Measurements from ENCODE around the gene PDE4D. TPM values are rescaled to one million over a fixed set of nuclear protein-coding genes. Genes with fewer than 3 reads are reported as not detected.

PDE4D gene
- total and polyA plus RNA-seq, 12 donors = 1.2 to 18.9 (median 2.1) TPM

GRCh38 chr5:58937031-58937681 is 956.4 kb downstream of the PDE4D start:
- no peak for DNase-seq
- no peaks in the 10 kb centered on the region for H3K36me3 ChIP-seq (replicated peaks in 1 of 2)
- H3K4me1 ChIP-seq (replicated peaks in 1 of 2) = no peaks in the 10 kb centered on the region
- no peak overlapping the region for H3K27ac ChIP-seq
- no peaks in the 10 kb centered on the region for H3K27me3 ChIP-seq
- 88 to 95% (median 92%) methylated on average over 11 to 14 of the region's 19 CpGs for WGBS, 4 donors
- TF ChIP-seq CTCF (IDR thresholded peaks at IDR 0.05) = no peak
- no peak for TF ChIP-seq POLR2A (IDR thresholded peaks at IDR 0.05)
- intact Hi-C loops (cut with DNase I) = no loop called here
- H3K4me3 ChIP-seq = no peak overlapping the region
- no peaks in the 10 kb centered on the region for H3K9me3 ChIP-seq (replicated peaks in 1 of 3)

- intact Hi-C loops (cut with DNase I) = no loop called here
- Histone ChIP-seq H3K27me3 (no peaks in the 10 kb centered on the region), H3K36me3 (replicated peaks in 1 of 2) (no peaks in the 10 kb centered on the region), H3K9me3 (replicated peaks in 1 of 3) (no peaks in the 10 kb centered on the region), H3K4me1 (replicated peaks in 1 of 2) (no peaks in the 10 kb centered on the region), H3K27ac (no peak overlapping the region), H3K4me3 (no peak overlapping the region)
- WGBS, 4 donors = 52 to 82% (median 58%) methylated on average over 3 of the region's 3 CpGs
- TF ChIP-seq CTCF (IDR thresholded peaks at IDR 0.05) = no peak
- no peak for TF ChIP-seq POLR2A (IDR thresholded peaks at IDR 0.05)
- no peak for DNase-seq
Measured at GRCh38 chr5:58934629-58935097, 958.9 kb downstream of the PDE4D start.

GRCh38 chr5:58933891-58934628 is 959.5 kb downstream of the PDE4D start:
- H3K27ac ChIP-seq = no peak overlapping the region
- no peak overlapping the region for H3K4me3 ChIP-seq
- no peaks in the 10 kb centered on the region for H3K4me1 ChIP-seq (replicated peaks in 1 of 2)
- intact Hi-C loops (cut with DNase I) = loop anchor here in 1 of 2 donors (2.0 kb wide), 1 partner anchor 41 kb away; no protein-coding TSS in a partner anchor
- DNase-seq = no peak
- H3K9me3 ChIP-seq (replicated peaks in 1 of 3) = no peaks in the 10 kb centered on the region
- TF ChIP-seq CTCF (IDR thresholded peaks at IDR 0.05) (no peak), POLR2A (IDR thresholded peaks at IDR 0.05) (no peak)
- H3K27me3 ChIP-seq = no peaks in the 10 kb centered on the region
- no peaks in the 10 kb centered on the region for H3K36me3 ChIP-seq (replicated peaks in 1 of 2)
- WGBS, 4 donors = 74 to 83% (median 79%) methylated on average over 6 of the region's 6 CpGs

DNA sequence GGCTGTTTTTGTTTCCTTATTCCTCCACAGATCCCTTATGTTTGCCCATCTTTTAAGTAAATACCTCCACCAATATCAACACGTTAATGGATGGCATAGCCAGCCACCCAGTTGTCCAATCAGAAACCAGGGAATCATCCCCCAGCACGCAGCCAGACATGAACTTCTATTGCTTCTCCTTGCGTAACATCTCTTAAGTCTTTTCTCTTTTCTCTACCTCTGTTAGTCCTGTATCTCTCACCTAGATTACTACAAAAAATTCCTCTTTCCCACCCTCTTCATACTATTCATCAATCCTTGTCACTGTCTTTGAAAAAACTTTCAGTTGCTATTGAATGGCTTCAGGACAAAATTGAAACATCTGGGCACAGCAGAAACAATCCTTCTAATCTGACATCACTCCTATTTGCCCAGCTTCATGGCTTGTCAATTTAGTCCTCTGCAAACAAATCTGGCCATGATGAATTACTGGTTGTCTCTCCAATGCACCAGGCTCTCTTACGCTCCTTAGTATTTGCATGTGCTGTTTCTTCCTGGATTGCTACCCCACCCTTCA is 961.4 kb downstream of the PDE4D start:
- no peak for DNase-seq
- Histone ChIP-seq H3K9me3 (replicated peaks in 1 of 3) (no peaks in the 10 kb centered on the region), H3K4me1 (replicated peaks in 1 of 2) (no peaks in the 10 kb centered on the region), H3K36me3 (replicated peaks in 1 of 2) (no peaks in the 10 kb centered on the region), H3K27me3 (no peaks in the 10 kb centered on the region), H3K27ac (no peak overlapping the region), H3K4me3 (no peak overlapping the region)
- intact Hi-C loops (cut with DNase I) = loop anchor here in 1 of 2 donors (2.0 kb wide), 1 partner anchor 43 kb away; no protein-coding TSS in a partner anchor
- WGBS, 4 donors = 67 to 97% (median 94%) methylated on average over 4 of the region's 4 CpGs
- no peak for TF ChIP-seq POLR2A (IDR thresholded peaks at IDR 0.05)
- no peak for TF ChIP-seq CTCF (IDR thresholded peaks at IDR 0.05)
